Measurements from ENCODE around the gene KSR1. TPM values are rescaled to one million over a fixed set of nuclear protein-coding genes. Genes with fewer than 3 reads are reported as not detected.
A peak's percentile ranks its signal among the peaks of the same experiment; 100 is the strongest.

The KSR1 gene
- total RNA-seq, 2 donors from 2014 or later, result 33.7 to 46.3 TPM

DNA sequence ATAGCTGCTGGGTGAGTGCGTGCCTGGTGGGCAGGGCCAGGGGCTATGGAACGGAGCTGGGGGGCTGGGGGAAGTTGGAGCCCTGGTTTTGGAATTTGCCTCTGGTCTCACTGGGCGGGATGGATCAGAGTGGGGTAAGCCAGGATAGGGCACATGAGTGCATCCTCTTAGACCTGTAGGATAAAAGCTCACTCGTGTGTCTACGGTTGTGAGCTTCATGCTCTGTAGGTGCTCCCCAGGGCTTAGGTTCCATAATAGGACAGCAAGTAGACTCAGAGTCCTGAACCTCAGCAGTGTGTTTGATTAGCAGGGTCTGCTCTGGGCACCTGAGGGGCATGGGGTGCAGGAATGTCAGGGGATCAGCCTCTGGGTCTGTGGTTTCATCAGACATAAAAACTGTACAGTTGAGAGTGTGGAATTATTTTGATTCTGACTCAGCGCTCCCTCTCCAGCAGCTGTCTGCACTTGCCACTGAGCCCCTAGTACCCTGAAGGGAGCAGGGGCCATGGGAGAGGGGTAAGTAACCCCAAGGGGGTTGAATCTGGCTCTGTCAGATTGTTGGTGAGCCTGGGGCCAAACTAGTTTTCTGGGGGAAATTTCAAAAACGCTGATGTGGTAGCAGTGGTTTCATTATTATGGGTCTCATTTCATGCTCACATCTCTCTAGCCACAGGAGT lies 90.5 kb downstream of the KSR1 start:
- Histone ChIP-seq H3K27ac (ENCODE audit: low read depth, low read length) (no peak overlapping the region), H3K4me3 (ENCODE audit: low read length) (no peak overlapping the region), H3K27me3 (ENCODE audit: control insufficient read depth, insufficient read depth, low read length, poor library complexity, severe bottlenecking) (no peaks in the 10 kb centered on the region), H3K9ac (ENCODE audit: extremely low read depth, low read length, poor library complexity, severe bottlenecking) (no peak overlapping the region), H3K9me3 (ENCODE audit: control insufficient read depth, low read length) (no peaks in the 10 kb centered on the region), H3K4me1 (ENCODE audit: control insufficient read depth, insufficient read depth, low read length) (peaks cover 6% of the 10 kb centered on the region), H3K36me3 (ENCODE audit: control insufficient read depth, insufficient read depth, low read length) (no peaks in the 10 kb centered on the region)
- Mint-ChIP-seq H3K4me1 (peaks cover 32% of the 10 kb centered on the region), H3K9me3 (no peaks in the 10 kb centered on the region), H3K4me3 (no peak overlapping the region), H3K27me3 (ENCODE audit: insufficient read depth) (no peaks in the 10 kb centered on the region), H3K27ac (peak overlapping the region; percentile 84), H3K36me3 (ENCODE audit: low read depth) (peaks cover 2% of the 10 kb centered on the region)
- 88% methylated on average over 4 to 7 of the region's 7 CpGs for WGBS, 2 experiments (ENCODE audit: insufficient coverage in 1 of 2, insufficient read length in 1 of 2)
- TF ChIP-seq, protein P1, sequence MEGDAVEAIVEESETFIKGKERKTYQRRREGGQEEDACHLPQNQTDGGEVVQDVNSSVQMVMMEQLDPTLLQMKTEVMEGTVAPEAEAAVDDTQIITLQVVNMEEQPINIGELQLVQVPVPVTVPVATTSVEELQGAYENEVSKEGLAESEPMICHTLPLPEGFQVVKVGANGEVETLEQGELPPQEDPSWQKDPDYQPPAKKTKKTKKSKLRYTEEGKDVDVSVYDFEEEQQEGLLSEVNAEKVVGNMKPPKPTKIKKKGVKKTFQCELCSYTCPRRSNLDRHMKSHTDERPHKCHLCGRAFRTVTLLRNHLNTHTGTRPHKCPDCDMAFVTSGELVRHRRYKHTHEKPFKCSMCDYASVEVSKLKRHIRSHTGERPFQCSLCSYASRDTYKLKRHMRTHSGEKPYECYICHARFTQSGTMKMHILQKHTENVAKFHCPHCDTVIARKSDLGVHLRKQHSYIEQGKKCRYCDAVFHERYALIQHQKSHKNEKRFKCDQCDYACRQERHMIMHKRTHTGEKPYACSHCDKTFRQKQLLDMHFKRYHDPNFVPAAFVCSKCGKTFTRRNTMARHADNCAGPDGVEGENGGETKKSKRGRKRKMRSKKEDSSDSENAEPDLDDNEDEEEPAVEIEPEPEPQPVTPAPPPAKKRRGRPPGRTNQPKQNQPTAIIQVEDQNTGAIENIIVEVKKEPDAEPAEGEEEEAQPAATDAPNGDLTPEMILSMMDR (conservative IDR thresholded peaks at IDR 0.05), result no peak
- no peak for DNase-seq

DNA sequence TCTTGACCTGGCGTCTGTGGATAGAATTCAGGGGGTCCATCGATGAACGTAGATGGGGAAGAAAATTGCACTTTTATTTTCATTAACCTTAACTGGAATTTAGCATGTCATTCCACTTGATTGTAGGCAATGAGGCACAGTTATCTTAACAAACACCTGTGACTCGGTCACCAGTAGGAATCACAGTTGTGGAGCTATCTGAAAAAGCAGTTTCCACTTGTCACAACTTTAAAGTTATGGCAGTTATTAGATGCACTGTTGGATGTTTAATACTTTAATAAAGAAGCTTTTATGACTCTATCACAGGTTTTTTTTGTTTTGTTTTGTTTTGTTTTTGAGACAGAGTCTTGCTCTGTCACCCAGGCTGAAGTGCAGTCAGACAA lies 91.0 kb downstream of the KSR1 start:
- no peak overlapping the region for H3K27ac ChIP-seq (ENCODE audit: low read depth, low read length)
- peak overlapping the region; percentile 59 for H3K27ac Mint-ChIP-seq

DNA sequence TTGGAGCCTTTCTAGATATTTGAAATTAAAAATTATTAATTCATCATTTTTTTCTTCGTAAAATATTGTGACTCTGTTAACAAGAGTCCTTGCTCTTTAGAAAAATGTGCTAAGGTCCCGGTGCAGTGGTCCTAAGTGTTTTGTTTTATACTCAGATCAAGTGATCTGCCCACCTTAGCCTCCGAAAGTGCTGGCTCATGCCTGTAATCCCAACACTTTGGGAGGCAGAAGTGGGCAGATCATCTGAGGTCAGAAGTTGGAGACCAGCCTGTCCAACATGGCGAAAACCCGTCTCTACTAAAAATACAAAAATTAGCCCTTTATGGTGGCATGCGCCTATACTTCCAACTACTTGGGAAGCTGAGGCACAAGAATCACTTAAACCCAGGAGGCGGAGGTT lies 92.1 kb downstream of the KSR1 start:
- peaks cover 14% of the 10 kb centered on the region for H3K4me1 ChIP-seq (ENCODE audit: control insufficient read depth, insufficient read depth, low read length)
- no peak overlapping the region for H3K4me3 Mint-ChIP-seq

More for the DNA sequence above, 91.0 kb downstream of the KSR1 start:
- H3K9me3 Mint-ChIP-seq, result no peaks in the 10 kb centered on the region
- no peak for DNase-seq
- Histone ChIP-seq H3K9ac (ENCODE audit: extremely low read depth, low read length, poor library complexity, severe bottlenecking) (no peak overlapping the region), H3K36me3 (ENCODE audit: control insufficient read depth, insufficient read depth, low read length) (no peaks in the 10 kb centered on the region), H3K9me3 (ENCODE audit: control insufficient read depth, low read length) (no peaks in the 10 kb centered on the region), H3K4me1 (ENCODE audit: control insufficient read depth, insufficient read depth, low read length) (peaks cover 10% of the 10 kb centered on the region), H3K27me3 (ENCODE audit: control insufficient read depth, insufficient read depth, low read length, poor library complexity, severe bottlenecking) (no peaks in the 10 kb centered on the region), H3K4me3 (ENCODE audit: low read length) (no peak overlapping the region)
- no peak overlapping the region for H3K4me3 Mint-ChIP-seq
- no peaks in the 10 kb centered on the region for H3K27me3 Mint-ChIP-seq (ENCODE audit: insufficient read depth)
- WGBS, 2 experiments (ENCODE audit: insufficient coverage in 1 of 2, insufficient read length in 1 of 2), result 86 to 89% methylated on average over 3 to 4 of the region's 4 CpGs
- peaks cover 2% of the 10 kb centered on the region for H3K36me3 Mint-ChIP-seq (ENCODE audit: low read depth)
- TF ChIP-seq, protein P1 (conservative IDR thresholded peaks at IDR 0.05), result no peak
- H3K4me1 Mint-ChIP-seq, result peaks cover 36% of the 10 kb centered on the region

More for the DNA sequence above, 92.1 kb downstream of the KSR1 start:
- no peak overlapping the region for H3K9ac ChIP-seq (ENCODE audit: extremely low read depth, low read length, poor library complexity, severe bottlenecking)
- no peaks in the 10 kb centered on the region for H3K9me3 ChIP-seq (ENCODE audit: control insufficient read depth, low read length)
- Mint-ChIP-seq H3K9me3 (no peaks in the 10 kb centered on the region), H3K36me3 (ENCODE audit: low read depth) (peaks cover 2% of the 10 kb centered on the region), H3K27ac (no peak overlapping the region), H3K27me3 (ENCODE audit: insufficient read depth) (no peaks in the 10 kb centered on the region), H3K4me1 (peaks cover 44% of the 10 kb centered on the region)
- H3K4me3 ChIP-seq (ENCODE audit: low read length), result no peak overlapping the region
- no peaks in the 10 kb centered on the region for H3K27me3 ChIP-seq (ENCODE audit: control insufficient read depth, insufficient read depth, low read length, poor library complexity, severe bottlenecking)
- DNase-seq, result no peak
- TF ChIP-seq, protein P1 (conservative IDR thresholded peaks at IDR 0.05), result no peak
- WGBS, 2 experiments (ENCODE audit: insufficient coverage in 1 of 2, insufficient read length in 1 of 2), result 93% methylated on average over 6 to 7 of the region's 7 CpGs
- H3K27ac ChIP-seq (ENCODE audit: low read depth, low read length), result no peak overlapping the region
- no peaks in the 10 kb centered on the region for H3K36me3 ChIP-seq (ENCODE audit: control insufficient read depth, insufficient read depth, low read length)
